Activated T-cell treated with anti-CD3 and anti-CD28 coated beads, Interleukin-2, amount 50 U/mL, for 24 hours (primary cell): ENCODE results near the gene CAMK1D.

ENCODE experiments used
- DNase-seq: peaks from one replicate; pipeline ENCODE4 v3.0.0-alpha.2; 2020
- H3K27ac Mint-ChIP-seq: 2 replicates; pipeline ENCODE4 v1.8.0; 2020; ENCODE audit warnings: mild to moderate bottlenecking, mixed read lengths
- H3K27me3 Mint-ChIP-seq: 2 replicates; pipeline ENCODE4 v1.8.0; 2020; ENCODE audit warnings: mixed read lengths
- H3K36me3 Mint-ChIP-seq: 2 replicates; pipeline ENCODE4 v1.8.0; 2020; ENCODE audit warnings: low read depth, mixed read lengths
- H3K4me1 Mint-ChIP-seq: 2 replicates; pipeline ENCODE4 v1.8.0; 2020; ENCODE audit warnings: low read depth, mixed read lengths
- H3K4me3 Mint-ChIP-seq: 2 replicates; pipeline ENCODE4 v1.8.0; 2020; ENCODE audit warnings: mild to moderate bottlenecking, moderate library complexity, mixed read lengths
- H3K9me3 Mint-ChIP-seq: 2 replicates; pipeline ENCODE4 v1.8.0; 2020; ENCODE audit warnings: mixed read lengths

CAMK1D gene

DNA sequence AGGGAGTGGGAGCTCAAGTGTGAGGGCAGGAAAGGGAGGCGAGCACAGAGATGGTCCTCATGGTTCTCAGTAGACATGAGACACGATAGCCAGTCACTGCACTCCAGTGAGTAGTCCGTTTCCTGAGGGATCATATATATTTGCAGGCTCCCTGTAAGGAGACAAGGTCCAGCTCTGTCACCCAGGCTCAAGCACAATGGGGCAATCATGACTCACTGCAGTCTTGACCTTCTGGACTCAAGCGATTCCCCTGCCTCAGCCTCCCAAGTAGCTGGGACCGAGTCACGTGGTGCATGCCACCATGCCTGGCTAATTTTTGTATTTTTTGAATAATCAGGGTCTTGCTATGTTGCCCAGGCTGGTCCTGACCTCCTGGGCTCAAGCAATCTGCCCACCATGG lies 535.5 kb downstream of the CAMK1D start:
- no peaks in the 10 kb centered on the region for H3K4me1 Mint-ChIP-seq
- H3K36me3 Mint-ChIP-seq, result no peaks in the 10 kb centered on the region
- no peak for DNase-seq
- no peak overlapping the region for H3K27ac Mint-ChIP-seq
- H3K9me3 Mint-ChIP-seq, result no peaks in the 10 kb centered on the region
- H3K4me3 Mint-ChIP-seq, result no peak overlapping the region
- H3K27me3 Mint-ChIP-seq, result peaks cover 26% of the 10 kb centered on the region
